ENCODE results near the gene ICE2.

The ICE2 gene

GRCh38 chr15:60374628-60375081, 104.3 kb downstream of the ICE2 start:
- Histone ChIP-seq H3K36me3 (replicated peaks; ENCODE audit: insufficient read depth, low read length) (peaks cover 9% of the 10 kb centered on the region; the same call in 1 of the 2 replicates), H3F3A (ENCODE audit: insufficient read depth, low read length) (no peaks in the 10 kb centered on the region), H3K27me3 (replicated peaks; ENCODE audit: insufficient read depth, low read length) (no peaks in the 10 kb centered on the region), H3K4me3 (ENCODE audit: low read length) (no peak overlapping the region), H3K9me3 (replicated peaks; ENCODE audit: insufficient read depth, low read length) (no peaks in the 10 kb centered on the region), H3K4me2 (ENCODE audit: low read depth, low read length) (no peak overlapping the region), H3K4me1 (ENCODE audit: low read length) (no peaks in the 10 kb centered on the region), H2AFZ (ENCODE audit: low read length) (no peak overlapping the region), H4K20me1 (ENCODE audit: insufficient read depth, low read length) (no peaks in the 10 kb centered on the region), H3K9ac (ENCODE audit: low read length) (no peak overlapping the region), H3K79me2 (ENCODE audit: low read length) (peaks cover 36% of the 10 kb centered on the region), H3K27ac (ENCODE audit: low read length) (no peak overlapping the region), H3K9me2 (replicated peaks; ENCODE audit: insufficient read depth, low read length) (no peaks in the 10 kb centered on the region)
- DNase-seq: no peak
- no peak for TF ChIP-seq CTCF (IDR thresholded peaks at IDR 0.05; ENCODE audit: low read length)
- TF ChIP-seq EZH2 (optimal IDR thresholded peaks at IDR 0.05; ENCODE audit: low read depth, low read length): no peak
- no peak for TF ChIP-seq EZH2phosphoT487 (IDR thresholded peaks at IDR 0.05; ENCODE audit: low read length)

- DNase-seq: no peak
- Histone ChIP-seq H3K27me3 (replicated peaks; ENCODE audit: insufficient read depth, low read length) (no peaks in the 10 kb centered on the region), H3K9ac (ENCODE audit: low read length) (no peak overlapping the region), H3K27ac (ENCODE audit: low read length) (no peak overlapping the region), H3K4me1 (ENCODE audit: low read length) (no peaks in the 10 kb centered on the region), H4K20me1 (ENCODE audit: insufficient read depth, low read length) (no peaks in the 10 kb centered on the region), H3K9me3 (replicated peaks; ENCODE audit: insufficient read depth, low read length) (no peaks in the 10 kb centered on the region), H3K9me2 (replicated peaks; ENCODE audit: insufficient read depth, low read length) (no peaks in the 10 kb centered on the region), H3K36me3 (replicated peaks; ENCODE audit: insufficient read depth, low read length) (peaks cover 9% of the 10 kb centered on the region; the same call in 1 of the 2 replicates), H2AFZ (ENCODE audit: low read length) (no peak overlapping the region), H3F3A (ENCODE audit: insufficient read depth, low read length) (no peaks in the 10 kb centered on the region), H3K79me2 (ENCODE audit: low read length) (peaks cover 32% of the 10 kb centered on the region), H3K4me2 (ENCODE audit: low read depth, low read length) (no peak overlapping the region), H3K4me3 (ENCODE audit: low read length) (no peak overlapping the region)
- no peak for TF ChIP-seq CTCF (IDR thresholded peaks at IDR 0.05; ENCODE audit: low read length)
- TF ChIP-seq EZH2 (optimal IDR thresholded peaks at IDR 0.05; ENCODE audit: low read depth, low read length): no peak
- no peak for TF ChIP-seq EZH2phosphoT487 (IDR thresholded peaks at IDR 0.05; ENCODE audit: low read length)
These were observed 104.7 kb downstream of the ICE2 start for GRCh38 chr15:60374209-60374608.

- H3K9me2 ChIP-seq (replicated peaks; ENCODE audit: insufficient read depth, low read length): no peaks in the 10 kb centered on the region
- H3K79me2 ChIP-seq (ENCODE audit: low read length): peaks cover 36% of the 10 kb centered on the region
- no peak overlapping the region for H3K4me3 ChIP-seq (ENCODE audit: low read length)
- H3K4me2 ChIP-seq (ENCODE audit: low read depth, low read length): no peak overlapping the region
- no peaks in the 10 kb centered on the region for H3K4me1 ChIP-seq (ENCODE audit: low read length)
- no peaks in the 10 kb centered on the region for H3K9me3 ChIP-seq (replicated peaks; ENCODE audit: insufficient read depth, low read length)
- TF ChIP-seq EZH2phosphoT487 (IDR thresholded peaks at IDR 0.05; ENCODE audit: low read length) (no peak), CTCF (IDR thresholded peaks at IDR 0.05; ENCODE audit: low read length) (no peak), EZH2 (optimal IDR thresholded peaks at IDR 0.05; ENCODE audit: low read depth, low read length) (no peak)
- H4K20me1 ChIP-seq (ENCODE audit: insufficient read depth, low read length): no peaks in the 10 kb centered on the region
- H3K27ac ChIP-seq (ENCODE audit: low read length): no peak overlapping the region
- H3K36me3 ChIP-seq (replicated peaks; ENCODE audit: insufficient read depth, low read length): peaks cover 9% of the 10 kb centered on the region; the same call in 1 of the 2 replicates
- no peaks in the 10 kb centered on the region for H3K27me3 ChIP-seq (replicated peaks; ENCODE audit: insufficient read depth, low read length)
- H3K9ac ChIP-seq (ENCODE audit: low read length): no peak overlapping the region
- no peak overlapping the region for H2AFZ ChIP-seq (ENCODE audit: low read length)
- no peaks in the 10 kb centered on the region for H3F3A ChIP-seq (ENCODE audit: insufficient read depth, low read length)
- no peak for DNase-seq
These were observed 105.2 kb downstream of the ICE2 start for GRCh38 chr15:60373745-60374144.
